Nephron progenitor cell (in vitro differentiated cells): ENCODE measurements around the gene RNF38.

Experiments used
- DNase-seq: peaks from one replicate; pipeline ENCODE4 v3.0.0; 2021
- H3K27ac Mint-ChIP-seq: 2 replicates; pipeline ENCODE4 v1.8.0; 2021; ENCODE audit warnings: mild to moderate bottlenecking, moderate library complexity, mixed read lengths
- H3K27me3 Mint-ChIP-seq: 2 replicates; pipeline ENCODE4 v1.8.0; 2021; ENCODE audit warnings: mild to moderate bottlenecking, low read depth, mixed read lengths; ENCODE audit not compliant: poor library complexity
- H3K36me3 Mint-ChIP-seq: 2 replicates; pipeline ENCODE4 v1.8.0; 2021; ENCODE audit warnings: low read depth, mixed read lengths
- H3K4me1 Mint-ChIP-seq: 2 replicates; pipeline ENCODE4 v1.8.0; 2021; ENCODE audit warnings: mixed read lengths
- H3K4me3 Mint-ChIP-seq: 2 replicates; pipeline ENCODE4 v1.8.0; 2021; ENCODE audit warnings: mild to moderate bottlenecking, moderate library complexity, mixed read lengths
- H3K9me3 Mint-ChIP-seq: 2 replicates; pipeline ENCODE4 v1.8.0; 2021; ENCODE audit warnings: mild to moderate bottlenecking, moderate library complexity, mixed read lengths
- CTCF ChIP-seq: fragments of 200-600 bp; sonication (generic); IDR thresholded peaks from 2 replicates; pipeline ENCODE4 v1.5.0; 2021; ENCODE audit warnings: antibody characterized with exemption

RNF38 gene

DNA sequence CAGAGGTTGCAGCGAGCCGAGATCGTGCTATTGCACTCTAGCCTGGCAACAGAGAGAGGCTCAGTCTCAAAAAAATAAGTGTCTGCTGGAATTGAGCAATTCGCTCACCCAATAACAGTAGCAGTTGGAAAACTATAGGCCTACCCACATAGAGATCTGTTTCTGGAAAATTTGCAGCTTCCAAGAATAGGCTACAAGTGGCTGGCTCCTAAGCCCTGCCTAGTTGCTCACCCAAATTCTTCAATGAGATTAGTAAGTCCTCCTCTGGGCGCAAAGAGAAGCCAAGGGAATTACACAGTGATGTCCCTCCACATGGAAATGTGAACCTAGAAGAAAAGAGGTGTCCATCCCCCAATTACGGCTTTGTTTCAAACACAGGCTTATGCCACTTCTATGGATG, 42.6 kb upstream of the RNF38 start:
- peaks cover 16% of the 10 kb centered on the region for H3K36me3 Mint-ChIP-seq

GRCh38 chr9:36441966-36442365, 41.9 kb upstream of the RNF38 start:
- DNase-seq: no peak
- H3K27ac Mint-ChIP-seq: no peak overlapping the region
- H3K4me3 Mint-ChIP-seq: no peak overlapping the region
- no peak for TF ChIP-seq CTCF
- H3K27me3 Mint-ChIP-seq: no peaks in the 10 kb centered on the region
- peaks cover 25% of the 10 kb centered on the region for H3K4me1 Mint-ChIP-seq
- peaks cover 17% of the 10 kb centered on the region for H3K36me3 Mint-ChIP-seq
- peaks cover 3% of the 10 kb centered on the region for H3K9me3 Mint-ChIP-seq

More for the DNA sequence above, 42.6 kb upstream of the RNF38 start:
- TF ChIP-seq CTCF: no peak
- peaks cover 18% of the 10 kb centered on the region for H3K4me1 Mint-ChIP-seq
- H3K9me3 Mint-ChIP-seq: peaks cover 3% of the 10 kb centered on the region
- H3K27ac Mint-ChIP-seq: no peak overlapping the region
- H3K27me3 Mint-ChIP-seq: no peaks in the 10 kb centered on the region
- H3K4me3 Mint-ChIP-seq: no peak overlapping the region
- no peak for DNase-seq

DNA sequence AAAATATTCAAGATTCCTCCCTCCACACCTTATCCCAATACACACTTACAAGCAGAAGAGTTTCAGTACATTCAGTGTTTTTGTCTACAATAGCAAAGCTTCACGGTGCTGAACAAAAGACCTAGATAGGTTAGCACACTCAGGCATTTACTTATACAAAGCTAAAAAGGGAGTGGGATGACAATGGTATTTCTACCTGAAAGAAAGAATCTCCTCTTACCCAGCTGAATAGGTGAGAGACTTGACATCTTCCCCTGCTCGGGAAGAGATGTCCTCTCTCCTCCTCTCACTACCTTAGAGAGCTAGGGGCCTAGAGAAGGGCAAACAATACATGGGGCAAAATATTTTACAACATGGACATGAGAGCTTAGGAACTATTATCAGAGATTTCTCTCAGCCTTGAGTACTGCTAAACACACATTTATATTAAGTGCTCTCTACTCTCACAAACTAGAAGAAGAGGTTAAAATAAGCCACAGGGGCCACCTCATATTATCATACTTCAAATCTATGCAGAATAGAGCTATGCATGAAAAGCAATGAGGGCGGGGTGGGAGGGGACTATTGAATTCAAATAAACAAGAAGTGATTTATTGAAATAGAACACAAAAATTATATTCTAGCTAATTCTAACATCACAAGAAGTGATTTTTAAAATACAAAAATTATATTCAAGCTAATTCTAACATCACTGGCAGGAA, 38.6 kb upstream of the RNF38 start:
- Mint-ChIP-seq H3K36me3 (peaks cover 14% of the 10 kb centered on the region), H3K9me3 (peaks cover 3% of the 10 kb centered on the region), H3K4me1 (peaks cover 19% of the 10 kb centered on the region), H3K27ac (peak overlapping the region; percentile 46), H3K4me3 (no peak overlapping the region), H3K27me3 (no peaks in the 10 kb centered on the region)
- TF ChIP-seq CTCF: no peak
- DNase-seq: no peak

DNA sequence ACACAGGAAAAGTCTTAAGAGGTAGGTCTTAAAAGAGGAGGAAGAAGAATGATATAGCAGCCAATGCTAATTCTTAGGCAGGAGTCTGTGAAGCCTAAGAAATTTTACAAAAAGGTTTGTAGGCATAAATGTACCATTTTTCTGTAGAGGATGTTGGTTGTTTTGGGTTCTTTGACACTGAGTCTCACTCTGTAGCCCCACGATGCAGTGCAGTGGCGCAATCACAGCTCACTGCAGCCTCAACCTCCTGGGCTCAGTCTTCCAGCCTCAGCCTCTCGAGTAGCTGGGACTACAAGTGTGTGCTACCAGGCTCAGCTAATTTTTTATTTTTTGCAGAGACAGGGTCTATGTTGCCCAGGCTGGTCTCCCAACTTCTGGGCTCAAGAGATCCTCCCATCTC, 37.7 kb upstream of the RNF38 start:
- Mint-ChIP-seq H3K9me3 (peaks cover 3% of the 10 kb centered on the region), H3K27me3 (no peaks in the 10 kb centered on the region), H3K36me3 (peaks cover 14% of the 10 kb centered on the region), H3K4me3 (no peak overlapping the region), H3K4me1 (peaks cover 18% of the 10 kb centered on the region), H3K27ac (no peak overlapping the region)
- no peak for TF ChIP-seq CTCF
- DNase-seq: no peak

DNA sequence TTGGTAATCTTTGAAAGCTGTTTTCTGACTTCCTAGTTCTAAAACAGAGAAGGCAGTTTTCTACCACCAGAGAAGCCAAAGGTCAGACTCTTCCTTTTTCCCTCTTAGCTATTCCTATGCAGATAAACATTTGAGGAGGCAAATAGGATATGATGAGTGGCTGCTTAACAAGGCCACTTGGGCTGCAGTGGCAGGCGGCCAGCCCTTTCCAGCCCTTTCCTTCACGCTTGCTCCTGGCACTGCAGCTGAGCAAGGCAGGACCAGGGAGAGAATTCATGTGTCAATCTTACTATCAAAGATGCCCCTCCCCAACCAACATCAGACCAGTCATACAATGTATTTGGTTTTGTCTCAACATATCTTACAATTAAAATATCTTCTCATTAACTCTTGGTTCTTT, 36.8 kb upstream of the RNF38 start:
- H3K27me3 Mint-ChIP-seq: no peaks in the 10 kb centered on the region
- peaks cover 18% of the 10 kb centered on the region for H3K4me1 Mint-ChIP-seq
- H3K9me3 Mint-ChIP-seq: peaks cover 3% of the 10 kb centered on the region
- peaks cover 11% of the 10 kb centered on the region for H3K36me3 Mint-ChIP-seq
- H3K27ac Mint-ChIP-seq: peak overlapping the region; percentile 98
- DNase-seq: no peak
- no peak overlapping the region for H3K4me3 Mint-ChIP-seq
- TF ChIP-seq CTCF: no peak

DNA sequence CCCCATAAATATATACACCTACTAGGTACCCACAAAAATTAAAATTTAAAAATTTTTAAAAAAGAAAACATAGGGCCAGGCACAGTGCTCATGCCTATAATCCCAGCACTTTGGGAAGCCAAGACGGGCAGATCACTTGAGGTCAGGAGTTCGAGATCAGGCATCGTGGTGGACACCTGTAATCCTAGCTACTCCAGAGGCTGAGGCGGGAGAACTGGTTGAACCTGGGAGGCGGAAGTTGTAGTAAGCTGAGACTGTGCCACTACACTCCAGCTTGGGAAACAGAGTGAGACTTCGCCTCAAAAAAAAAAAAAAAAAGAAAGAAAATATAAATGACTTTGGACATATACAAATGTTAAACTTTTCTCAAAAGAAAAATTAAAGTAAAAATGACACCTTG, 33.3 kb upstream of the RNF38 start:
- no peak for DNase-seq
- TF ChIP-seq CTCF: no peak
- Mint-ChIP-seq H3K4me3 (no peak overlapping the region), H3K9me3 (no peaks in the 10 kb centered on the region), H3K36me3 (peaks cover 26% of the 10 kb centered on the region), H3K27ac (no peak overlapping the region), H3K27me3 (no peaks in the 10 kb centered on the region), H3K4me1 (peaks cover 15% of the 10 kb centered on the region)
